ENCODE data around the gene CRACR2A.

The CRACR2A gene

DNA sequence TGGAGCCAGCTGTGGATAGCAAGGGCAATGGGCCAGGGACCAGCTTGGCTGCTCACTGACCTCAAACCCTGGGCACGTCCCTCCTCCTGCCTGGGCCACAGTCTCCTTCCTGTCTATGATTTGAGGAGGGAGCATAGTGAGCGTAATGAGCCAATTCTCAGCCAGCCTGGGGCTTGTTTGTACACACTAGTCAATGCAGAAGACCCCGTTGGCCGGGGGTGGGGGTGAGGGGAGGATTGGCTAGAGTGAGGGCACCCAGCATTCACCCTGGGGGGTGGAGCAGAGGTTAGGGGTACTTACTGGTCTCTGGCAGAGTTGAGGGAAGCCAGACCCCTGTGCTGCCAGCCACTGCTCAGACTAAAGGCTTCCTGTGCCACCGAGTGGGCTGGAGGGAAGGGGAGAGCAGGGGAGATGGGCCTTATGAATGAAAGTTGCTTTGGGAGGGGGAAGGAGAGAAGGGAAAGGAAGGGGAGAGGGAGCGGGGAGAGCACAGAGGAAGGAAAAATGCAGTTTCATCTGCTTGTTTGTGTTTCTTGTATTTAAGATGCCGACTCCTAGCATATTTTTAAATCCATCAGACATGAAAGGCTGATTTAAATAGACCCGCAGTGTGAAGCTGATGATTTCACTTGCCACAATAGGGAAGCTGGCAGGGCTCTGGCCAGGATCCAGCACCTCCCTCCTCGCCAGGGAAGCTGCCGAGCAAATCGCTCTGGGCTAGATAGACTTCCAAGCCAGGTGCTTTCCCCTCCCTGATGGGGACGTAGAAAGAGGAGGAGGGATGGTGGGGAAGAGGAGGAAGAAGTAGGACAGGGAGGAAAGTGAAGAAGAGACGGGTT lies 147.9 kb downstream of the CRACR2A start:
- TF ChIP-seq, protein P1, sequence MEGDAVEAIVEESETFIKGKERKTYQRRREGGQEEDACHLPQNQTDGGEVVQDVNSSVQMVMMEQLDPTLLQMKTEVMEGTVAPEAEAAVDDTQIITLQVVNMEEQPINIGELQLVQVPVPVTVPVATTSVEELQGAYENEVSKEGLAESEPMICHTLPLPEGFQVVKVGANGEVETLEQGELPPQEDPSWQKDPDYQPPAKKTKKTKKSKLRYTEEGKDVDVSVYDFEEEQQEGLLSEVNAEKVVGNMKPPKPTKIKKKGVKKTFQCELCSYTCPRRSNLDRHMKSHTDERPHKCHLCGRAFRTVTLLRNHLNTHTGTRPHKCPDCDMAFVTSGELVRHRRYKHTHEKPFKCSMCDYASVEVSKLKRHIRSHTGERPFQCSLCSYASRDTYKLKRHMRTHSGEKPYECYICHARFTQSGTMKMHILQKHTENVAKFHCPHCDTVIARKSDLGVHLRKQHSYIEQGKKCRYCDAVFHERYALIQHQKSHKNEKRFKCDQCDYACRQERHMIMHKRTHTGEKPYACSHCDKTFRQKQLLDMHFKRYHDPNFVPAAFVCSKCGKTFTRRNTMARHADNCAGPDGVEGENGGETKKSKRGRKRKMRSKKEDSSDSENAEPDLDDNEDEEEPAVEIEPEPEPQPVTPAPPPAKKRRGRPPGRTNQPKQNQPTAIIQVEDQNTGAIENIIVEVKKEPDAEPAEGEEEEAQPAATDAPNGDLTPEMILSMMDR (IDR thresholded peaks at IDR 0.05; ENCODE audit: insufficient read depth, missing control alignments), result no peak
- DNase-seq (ENCODE audit: insufficient read length, low spot score), result no peak
- FAIRE-seq, result no peak

DNA sequence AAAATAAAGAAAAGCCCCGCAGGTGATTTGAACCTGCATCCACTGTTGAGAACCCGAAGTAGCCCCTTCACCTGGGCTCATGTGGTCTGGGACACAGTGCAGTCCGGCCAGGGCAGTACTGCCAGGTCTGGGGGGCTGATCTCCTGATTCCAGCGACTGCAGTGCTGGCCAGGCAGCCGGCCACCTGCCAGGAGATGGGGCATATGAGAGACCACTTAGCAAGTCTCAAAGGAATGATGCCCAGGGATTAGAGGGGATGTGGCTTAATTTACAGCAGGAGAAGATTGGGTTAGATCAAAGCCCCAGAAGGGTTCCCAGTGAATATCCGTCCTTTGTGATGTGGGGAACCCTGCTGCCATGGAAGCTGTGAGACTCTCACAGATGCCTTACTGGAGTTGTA lies 148.6 kb downstream of the CRACR2A start:
- FAIRE-seq (no peak), DNase-seq (ENCODE audit: insufficient read length, low spot score) (no peak)
- TF ChIP-seq, protein P1 (IDR thresholded peaks at IDR 0.05; ENCODE audit: insufficient read depth, missing control alignments), result no peak

- FAIRE-seq (no peak), DNase-seq (ENCODE audit: insufficient read length, low spot score) (no peak)
- TF ChIP-seq, protein P1 (IDR thresholded peaks at IDR 0.05; ENCODE audit: insufficient read depth, missing control alignments), result no peak
Measured at GRCh38 chr12:3603576-3603975, 149.3 kb downstream of the CRACR2A start.

DNA sequence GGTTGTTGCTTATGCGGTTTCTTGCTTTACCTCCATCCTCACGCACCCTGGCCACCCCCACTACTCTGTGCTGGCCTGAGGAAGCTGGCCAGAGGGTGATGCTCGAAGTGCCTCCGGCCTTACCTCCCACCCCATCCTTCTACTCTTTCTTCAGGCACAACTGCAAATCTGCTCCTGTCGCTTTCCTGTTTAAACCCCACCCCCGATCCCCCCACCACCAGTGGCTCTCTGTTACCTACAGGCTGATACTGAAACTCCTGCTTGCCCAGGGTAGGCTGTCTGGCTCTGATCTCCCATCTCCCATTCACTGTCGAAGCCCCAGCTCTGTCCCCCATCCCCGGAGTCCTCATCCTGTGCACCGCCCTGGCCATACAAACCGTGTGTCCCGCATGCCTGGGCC lies 150.4 kb downstream of the CRACR2A start:
- FAIRE-seq, result no peak
- DNase-seq (ENCODE audit: insufficient read length, low spot score), result no peak
- TF ChIP-seq, protein P1 (IDR thresholded peaks at IDR 0.05; ENCODE audit: insufficient read depth, missing control alignments), result no peak

DNA sequence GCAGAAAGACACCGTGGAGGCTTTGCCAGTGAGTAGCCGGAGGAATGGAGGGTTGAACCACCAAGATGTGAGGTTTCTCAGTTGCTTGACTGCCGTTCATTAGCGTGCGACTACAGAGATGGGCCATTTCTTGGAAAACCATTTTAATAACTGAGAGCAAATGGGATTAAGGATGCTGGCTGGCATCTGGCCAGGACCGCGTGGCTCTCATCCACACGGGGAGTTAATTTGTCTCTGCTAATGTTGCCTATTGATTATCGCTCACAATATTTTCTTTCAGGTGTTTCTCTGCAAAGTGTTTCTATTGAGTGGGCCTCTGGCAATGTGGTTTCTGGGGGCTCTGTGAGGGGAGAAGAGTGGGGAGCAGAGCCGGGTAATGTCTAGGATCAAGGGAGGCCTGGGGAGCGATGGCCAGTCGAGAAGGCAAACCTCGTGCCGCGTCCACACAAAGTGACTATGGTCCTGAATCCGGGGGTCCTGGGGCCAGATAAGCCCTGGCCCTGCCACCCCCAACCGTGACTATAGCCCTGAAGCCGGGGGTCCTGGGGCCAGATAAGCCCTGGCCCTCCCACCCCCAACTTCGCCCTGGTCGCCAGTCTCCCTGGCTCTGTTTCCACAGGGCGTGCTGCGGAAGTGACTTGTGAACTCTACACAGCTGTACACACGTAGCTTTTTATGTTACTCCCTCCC lies 151.3 kb downstream of the CRACR2A start:
- TF ChIP-seq, protein P1 (IDR thresholded peaks at IDR 0.05; ENCODE audit: insufficient read depth, missing control alignments), result no peak
- FAIRE-seq (no peak), DNase-seq (ENCODE audit: insufficient read length, low spot score) (no peak)

DNA sequence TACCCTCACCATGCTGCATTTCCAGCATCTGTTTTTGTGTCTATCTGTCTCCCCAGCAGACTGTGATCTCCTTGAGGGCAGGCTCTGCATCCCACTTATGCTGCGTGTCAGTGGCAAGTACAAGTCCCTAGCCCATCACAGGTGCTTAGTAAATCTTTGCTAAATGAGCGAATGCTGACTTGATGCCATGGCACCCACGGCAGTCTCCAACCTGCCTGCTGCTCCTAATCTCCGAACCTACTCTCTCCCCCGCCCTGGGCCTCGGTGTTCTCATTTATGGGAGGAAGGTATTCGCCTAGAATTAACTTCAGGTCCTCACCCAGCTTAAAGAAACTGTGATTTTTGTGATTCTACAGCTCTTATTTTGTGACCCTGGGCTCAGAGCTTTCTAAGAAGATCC lies 152.0 kb downstream of the CRACR2A start:
- no peak for DNase-seq (ENCODE audit: insufficient read length, low spot score)
- TF ChIP-seq, protein P1 (IDR thresholded peaks at IDR 0.05; ENCODE audit: insufficient read depth, missing control alignments), result no peak
- FAIRE-seq, result no peak

Measured in D721Med (cell line).